ENCODE results near the gene DHRSX. TPM values are rescaled to one million over a fixed set of nuclear protein-coding genes. Genes with fewer than 3 reads are reported as not detected.

DHRSX gene
- total and polyA plus RNA-seq, 9 of the 15 experiments (the other 6 are each of a cell fraction or from before 2014, with no cell fraction given): 0.59 to 11.0 (median 6.2) TPM

- H3K9me3 ChIP-seq (replicated peaks; ENCODE audit: control insufficient read depth, insufficient read depth, low read depth, low read length): no peaks in the 10 kb centered on the region
- no peaks in the 10 kb centered on the region for H3K9me1 ChIP-seq (ENCODE audit: control insufficient read depth, insufficient read depth, low read length)
- H3K79me2 ChIP-seq (ENCODE audit: control insufficient read depth, insufficient read depth, low read length): peaks cover 42% of the 10 kb centered on the region
- no TSS peak for BruUV-seq (replicated peaks)
- ChIA-PET POLR2A (no interaction called here), CTCF (ENCODE audit: low intra/inter-chr PET ratio) (no interaction called here)
- 0% methylated on average over 8 of the region's 70 CpGs for WGBS (ENCODE audit: insufficient coverage, low coverage, missing lambda C conversion rate)
- FAIRE-seq (no peak), ATAC-seq (peak; percentile 67), DNase-seq (ENCODE audit: extremely low read depth in 1 of 4, low spot score in 3 of 4) (peak; percentile 45 to 84 (median 70))
- peak overlapping the region; percentile 74 to 95 for H3K9ac ChIP-seq (ENCODE audit: insufficient read depth in 1 of 2, low read depth in 2 of 2, low read length in 2 of 2)
- intact Hi-C loops (cut with micrococcal nuclease): no loop called here
- in situ Hi-C loops (cut with MboI): no loop called here
- peak overlapping the region; percentile 75 for H3K4me3 ChIP-seq
- H3K4me2 ChIP-seq (ENCODE audit: insufficient read depth, low read length): peak overlapping the region; percentile 75
- H4K20me1 ChIP-seq (replicated peaks; ENCODE audit: control insufficient read depth, insufficient read depth, low read length): no peaks in the 10 kb centered on the region
- H2AFZ ChIP-seq (ENCODE audit: low read depth, low read length): no peak overlapping the region
- peaks cover 18% of the 10 kb centered on the region; the same call in 2 of the 3 replicates for H3K36me3 ChIP-seq (ENCODE audit: control insufficient read depth, insufficient read depth, low read length)
- peak overlapping the region; percentile 85 for H3K27ac ChIP-seq (ENCODE audit: extremely low read depth, low read depth, low read length)
- H3K4me1 ChIP-seq (replicated peaks in 1 of 2; ENCODE audit: control insufficient read depth in 2 of 2, insufficient read depth in 2 of 2, low read length in 2 of 2): peaks cover 8 to 30% of the 10 kb centered on the region in 2 experiments; a peak in 4 of 5 replicates
- H3K27me3 ChIP-seq (ENCODE audit: control insufficient read depth in 2 of 2, insufficient read depth in 2 of 2, low read length in 2 of 2): no peaks in the 10 kb centered on the region
- 0 out of 4 replicates have a peak, but pooled peaks of 1 of the 2 experiments have one; percentile 42 for TF ChIP-seq FOXK2 (conservative IDR thresholded peaks at IDR 0.05 in 1 of 2, IDR thresholded peaks at IDR 0.05 in 1 of 2; ENCODE audit: low read depth in 2 of 2)
- TF ChIP-seq PHF8 (IDR thresholded peaks at IDR 0.05; ENCODE audit: borderline replicate concordance, low read length): 0 out of 2 replicates have a peak, but pooled peaks have one; percentile 33
- TF ChIP-seq RCOR1 (IDR thresholded peaks at IDR 0.05; ENCODE audit: borderline replicate concordance in 1 of 2, low read depth in 2 of 2, low read length in 2 of 2): peak in 1 of 2 experiments; percentile 31; a peak in 1 of 4 replicates
- no peak for TF ChIP-seq DIDO1 (tag; IDR thresholded peaks at IDR 0.05; ENCODE audit: low read depth)
- no peak for TF ChIP-seq NR2C2 (CRISPR knock-in tag; IDR thresholded peaks at IDR 0.05)
- peak; percentile 38 for TF ChIP-seq NR2C2 (tag; IDR thresholded peaks at IDR 0.05)
- 0 out of 2 replicates have a peak, but pooled peaks have one; percentile 16 for TF ChIP-seq GTF2E2 (tag; IDR thresholded peaks at IDR 0.05)
- TF ChIP-seq POLR2A (conservative IDR thresholded peaks at IDR 0.05): peak; percentile 35; the same call in 1 of the 2 replicates
- TF ChIP-seq MAFK (IDR thresholded peaks at IDR 0.05; ENCODE audit: low read length): no peak
- 0 out of 2 replicates have a peak, but pooled peaks have one; percentile 35 for TF ChIP-seq ZNF740 (CRISPR knock-in tag; IDR thresholded peaks at IDR 0.05)
- no peak; a peak in 1 of 4 replicates for TF ChIP-seq ZNF740 (tag; IDR thresholded peaks at IDR 0.05)
- no peak for TF ChIP-seq HMGXB4 (CRISPR knock-in tag; IDR thresholded peaks at IDR 0.05)
- peak in 1 of 3 experiments; percentile 6 for TF ChIP-seq YY1 (IDR thresholded peaks at IDR 0.05; ENCODE audit: borderline replicate concordance in 1 of 3, control insufficient read depth in 1 of 3, extremely low read depth in 1 of 3, insufficient read depth in 3 of 3, insufficient read length in 1 of 3, insufficient replicate concordance in 2 of 3, low read depth in 1 of 3, low read length in 2 of 3)
- no peak for TF ChIP-seq DLX4 (CRISPR knock-in tag; IDR thresholded peaks at IDR 0.05)
- TF ChIP-seq RBM25 (IDR thresholded peaks at IDR 0.05; ENCODE audit: low read depth, low read length, severe bottlenecking): peak; percentile 65
- no peak for TF ChIP-seq TCF15 (CRISPR knock-in tag; IDR thresholded peaks at IDR 0.05)
- peak; percentile 41; the same call in 1 of the 2 replicates for TF ChIP-seq FOSL1 (tag; conservative IDR thresholded peaks at IDR 0.05)
- TF ChIP-seq RB1 (IDR thresholded peaks at IDR 0.05; ENCODE audit: low read depth): peak; percentile 43; the same call in 1 of the 2 replicates
Observed at GRCh38 chrX:2500091-2500802, 529 bp downstream of the DHRSX start.
